Stomach (tissue), 9 donors: Measurements from ENCODE around the gene HIBCH. TPM values are rescaled to one million over a fixed set of nuclear protein-coding genes. Genes with fewer than 3 reads are reported as not detected.

ENCODE experiments used
- DNase-seq, 2 donors: peaks; one replicate each; pipeline versions ENCODE4 v3.0.0 to v3.0.0-alpha.2; 2013 to 2019
- H3K27ac ChIP-seq, 5 donors: fragments of 200-600 bp in 4 of 5; sonication (generic) in 4 of 5; one replicate each; pipeline ENCODE4 v1.5.1; 2013 to 2019; ENCODE audit warnings: mild to moderate bottlenecking in 1 of 5, moderate library complexity in 1 of 5
- H3K27me3 ChIP-seq, 3 donors: fragments of 200-600 bp; sonication (generic); one replicate each; pipeline ENCODE4 v1.5.1; 2017 to 2019; ENCODE audit warnings: mixed run types in 1 of 3
- H3K36me3 ChIP-seq, 4 donors: fragments of 200-600 bp; sonication (generic); 1 replicate in 3 of 4; 2 replicates in 1 of 4; pipeline ENCODE4 v1.5.1; 2016 to 2019
- H3K4me1 ChIP-seq, 4 donors: fragments of 200-600 bp; sonication (generic); one replicate each; pipeline ENCODE4 v1.5.1; 2016 to 2019
- H3K4me3 ChIP-seq, 4 donors: fragments of 200-600 bp; sonication (generic) in 3 of 4; one replicate each; pipeline ENCODE4 v1.5.1; 2016 to 2019; ENCODE audit warnings: mild to moderate bottlenecking in 1 of 4
- H3K9me3 ChIP-seq, 4 donors: fragments of 200-600 bp; sonication (generic); one replicate each; pipeline ENCODE4 v1.5.1; 2016 to 2019
- CTCF ChIP-seq, 7 experiments: fragments of 450-650 bp in 4 of 7; fragments of 200-600 bp in 3 of 7; sonication (generic) in 3 of 7; IDR thresholded peaks; one replicate each; pipeline ENCODE4 v1.5.1; 2016 to 2019; ENCODE audit warnings: antibody characterized with exemption in 7 of 7, control low read depth in 2 of 7, mild to moderate bottlenecking in 1 of 7
- EP300 ChIP-seq: sonication (generic); formaldehyde crosslinking; IDR thresholded peaks from one replicate; pipeline ENCODE4 v1.6.1; 2017; ENCODE audit warnings: antibody characterized with exemption
- POLR2A ChIP-seq, 4 donors: fragments of 450-650 bp; IDR thresholded peaks; one replicate each; pipeline ENCODE4 v1.6.1; 2016; ENCODE audit warnings: antibody characterized with exemption in 4 of 4, control low read depth in 2 of 4, mild to moderate bottlenecking in 1 of 4, moderate library complexity in 1 of 4
- POLR2AphosphoS5 ChIP-seq, 3 donors: sonication (generic); formaldehyde crosslinking; IDR thresholded peaks; one replicate each; pipeline ENCODE4 v1.6.1; 2016; ENCODE audit warnings: antibody characterized with exemption in 3 of 3
- WGBS, 5 donors: extraction: QIAGEN DNeasy Blood & Tissue Kit in 3 of 5; methylation state at CpG; one replicate each; pipeline versions ENCODE4 v1.1.5 to v1.1.7; 2013 to 2018; 5-methylcytosine and 5-hydroxymethylcytosine counted together
- intact Hi-C: fragments of 100-400 bp; cut with DNase I; formaldehyde crosslinking; loops from one replicate; pipeline ENCODE4 v1.15.1; 2023; ENCODE audit warnings: low total_unique reads
- polyA plus RNA-seq, 3 donors: library from polyadenylated mRNA; stranded (reverse); fragments of 200-250 nt; gene quantifications; one replicate each; pipeline ENCODE4 v1.2.3, GENCODE V29; 2013
- total RNA-seq, 5 donors: library from RNA; depleted of rRNA; stranded (reverse); fragments of >200 nt; gene quantifications; one replicate each; pipeline versions ENCODE4 v1.1.0 to v1.2.3, GENCODE V29; 2014 to 2016
- donor health status: healthy with polysubstance abuse.
- donor health status: Bipolar disorder and iron deficiency.
- donor health status: healthy.

Gene HIBCH
- total and polyA plus RNA-seq, 8 donors, result 10.3 to 93.3 (median 23.1) TPM

GRCh38 chr2:190327867-190328572 lies 8.4 kb upstream of the HIBCH start:
- WGBS, 5 donors, result 73 to 77% (median 75%) methylated on average over 4 of the region's 4 CpGs
- intact Hi-C loops, result no loop called here
- Histone ChIP-seq H3K4me3 (no peak overlapping the region), H3K4me1 (no peaks in the 10 kb centered on the region), H3K36me3 (no peaks in the 10 kb centered on the region), H3K27ac (no peak overlapping the region), H3K27me3 (no peaks in the 10 kb centered on the region), H3K9me3 (no peaks in the 10 kb centered on the region)
- TF ChIP-seq EP300 (no peak), CTCF (IDR thresholded peaks at IDR 0.05) (no peak), POLR2AphosphoS5 (IDR thresholded peaks at IDR 0.05) (no peak), POLR2A (IDR thresholded peaks at IDR 0.05) (no peak)
- no peak for DNase-seq

GRCh38 chr2:190325588-190325987 lies 6.0 kb upstream of the HIBCH start:
- Histone ChIP-seq H3K27ac (no peak overlapping the region), H3K4me1 (peaks cover 0 to 4% (median under 1%) of the 10 kb centered on the region in 4 donors), H3K4me3 (no peak overlapping the region), H3K27me3 (no peaks in the 10 kb centered on the region), H3K36me3 (no peaks in the 10 kb centered on the region), H3K9me3 (no peaks in the 10 kb centered on the region)
- intact Hi-C loops, result no loop called here
- WGBS, 5 donors, result 69 to 80% (median 78%) methylated on average over 2 of the region's 2 CpGs
- TF ChIP-seq POLR2A (IDR thresholded peaks at IDR 0.05) (no peak), EP300 (no peak), CTCF (IDR thresholded peaks at IDR 0.05) (no peak), POLR2AphosphoS5 (IDR thresholded peaks at IDR 0.05) (no peak)
- DNase-seq, result no peak

GRCh38 chr2:190323406-190323805 lies 3.8 kb upstream of the HIBCH start:
- H3K27ac ChIP-seq, result no peak overlapping the region
- DNase-seq, result no peak
- no peaks in the 10 kb centered on the region for H3K27me3 ChIP-seq
- intact Hi-C loops, result no loop called here
- no peak for TF ChIP-seq POLR2AphosphoS5 (IDR thresholded peaks at IDR 0.05)
- TF ChIP-seq EP300, result no peak
- TF ChIP-seq CTCF (IDR thresholded peaks at IDR 0.05), result no peak
- no peak for TF ChIP-seq POLR2A (IDR thresholded peaks at IDR 0.05)
- H3K36me3 ChIP-seq, result no peaks in the 10 kb centered on the region
- no peak overlapping the region for H3K4me3 ChIP-seq
- H3K9me3 ChIP-seq, result no peaks in the 10 kb centered on the region
- H3K4me1 ChIP-seq, result peaks cover 5 to 16% (median 12%) of the 10 kb centered on the region in 4 donors

- H3K27ac ChIP-seq, result peak overlapping the region in 4 of 5 donors; percentile 86 to 94 (median 89)
- no peaks in the 10 kb centered on the region for H3K9me3 ChIP-seq
- TF ChIP-seq POLR2A (IDR thresholded peaks at IDR 0.05) (no peak), EP300 (no peak), POLR2AphosphoS5 (IDR thresholded peaks at IDR 0.05) (no peak), CTCF (IDR thresholded peaks at IDR 0.05) (no peak)
- no peak overlapping the region for H3K4me3 ChIP-seq
- peaks cover 15 to 43% (median 35%) of the 10 kb centered on the region in 4 donors for H3K4me1 ChIP-seq
- DNase-seq, result no peak
- H3K36me3 ChIP-seq, result no peaks in the 10 kb centered on the region
- WGBS, 5 donors, result 75 to 86% (median 80%) methylated on average over 4 of the region's 4 CpGs
- intact Hi-C loops, result no loop called here
- no peaks in the 10 kb centered on the region for H3K27me3 ChIP-seq
These were observed 1.1 kb upstream of the HIBCH start for GRCh38 chr2:190320696-190321095.
